HFF-Myc (cell line): ENCODE data around the gene SEMA4B.
A peak's percentile ranks its signal among the peaks of the same experiment; 100 is the strongest.

Source experiments
- DNase-seq: peaks from one replicate; pipeline ENCODE4 v3.0.0-alpha.2; 2011; ENCODE audit warnings: low read depth; ENCODE audit errors: extremely low read depth
- H3K4me3 ChIP-seq: replicated peaks from 2 replicates; pipeline ENCODE4 v1.5.1; 2011; ENCODE audit warnings: low read depth, mild to moderate bottlenecking, control low read depth, low read length
- CTCF ChIP-seq: IDR thresholded peaks from 2 replicates; pipeline ENCODE4 v1.5.1; 2012; ENCODE audit warnings: mild to moderate bottlenecking, low read depth, low read length, control low read depth; ENCODE audit errors: missing control alignments

Gene SEMA4B

DNA sequence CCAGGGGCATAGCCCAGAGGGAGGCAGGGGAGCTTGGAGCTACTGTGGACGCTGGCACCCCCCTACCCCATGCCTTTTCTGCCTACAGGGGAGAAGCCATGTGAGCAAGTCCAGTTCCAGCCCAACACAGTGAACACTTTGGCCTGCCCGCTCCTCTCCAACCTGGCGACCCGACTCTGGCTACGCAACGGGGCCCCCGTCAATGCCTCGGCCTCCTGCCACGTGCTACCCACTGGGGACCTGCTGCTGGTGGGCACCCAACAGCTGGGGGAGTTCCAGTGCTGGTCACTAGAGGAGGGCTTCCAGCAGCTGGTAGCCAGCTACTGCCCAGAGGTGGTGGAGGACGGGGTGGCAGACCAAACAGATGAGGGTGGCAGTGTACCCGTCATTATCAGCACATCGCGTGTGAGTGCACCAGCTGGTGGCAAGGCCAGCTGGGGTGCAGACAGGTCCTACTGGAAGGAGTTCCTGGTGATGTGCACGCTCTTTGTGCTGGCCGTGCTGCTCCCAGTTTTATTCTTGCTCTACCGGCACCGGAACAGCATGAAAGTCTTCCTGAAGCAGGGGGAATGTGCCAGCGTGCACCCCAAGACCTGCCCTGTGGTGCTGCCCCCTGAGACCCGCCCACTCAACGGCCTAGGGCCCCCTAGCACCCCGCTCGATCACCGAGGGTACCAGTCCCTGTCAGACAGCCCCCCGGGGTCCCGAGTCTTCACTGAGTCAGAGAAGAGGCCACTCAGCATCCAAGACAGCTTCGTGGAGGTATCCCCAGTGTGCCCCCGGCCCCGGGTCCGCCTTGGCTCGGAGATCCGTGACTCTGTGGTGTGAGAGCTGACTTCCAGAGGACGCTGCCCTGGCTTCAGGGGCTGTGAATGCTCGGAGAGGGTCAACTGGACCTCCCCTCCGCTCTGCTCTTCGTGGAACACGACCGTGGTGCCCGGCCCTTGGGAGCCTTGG lies 27.0 kb downstream of the SEMA4B start:
- H3K4me3 ChIP-seq, result no peak overlapping the region
- no peak for TF ChIP-seq CTCF
- no peak for DNase-seq

DNA sequence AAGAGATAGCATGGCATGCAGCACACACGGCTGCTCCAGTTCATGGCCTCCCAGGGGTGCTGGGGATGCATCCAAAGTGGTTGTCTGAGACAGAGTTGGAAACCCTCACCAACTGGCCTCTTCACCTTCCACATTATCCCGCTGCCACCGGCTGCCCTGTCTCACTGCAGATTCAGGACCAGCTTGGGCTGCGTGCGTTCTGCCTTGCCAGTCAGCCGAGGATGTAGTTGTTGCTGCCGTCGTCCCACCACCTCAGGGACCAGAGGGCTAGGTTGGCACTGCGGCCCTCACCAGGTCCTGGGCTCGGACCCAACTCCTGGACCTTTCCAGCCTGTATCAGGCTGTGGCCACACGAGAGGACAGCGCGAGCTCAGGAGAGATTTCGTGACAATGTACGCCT lies 27.8 kb downstream of the SEMA4B start:
- no peak for DNase-seq
- H3K4me3 ChIP-seq, result no peak overlapping the region
- TF ChIP-seq CTCF, result no peak

GRCh38 chr15:90230071-90230494 lies 29.0 kb downstream of the SEMA4B start:
- TF ChIP-seq CTCF, result no peak
- no peak for DNase-seq

GRCh38 chr15:90230610-90231009 lies 29.5 kb downstream of the SEMA4B start:
- DNase-seq, result no peak
- H3K4me3 ChIP-seq, result no peak overlapping the region
- no peak for TF ChIP-seq CTCF

More at GRCh38 chr15:90230071-90230494, 29.0 kb downstream of the SEMA4B start:
- H3K4me3 ChIP-seq, result no peak overlapping the region

- DNase-seq, result no peak
- no peak for TF ChIP-seq CTCF
- no peak overlapping the region for H3K4me3 ChIP-seq
Observed at GRCh38 chr15:90231028-90232017, 30.2 kb downstream of the SEMA4B start.

- no peak for DNase-seq
- TF ChIP-seq CTCF, result no peak
- H3K4me3 ChIP-seq, result peak overlapping the region; percentile 82
Observed at GRCh38 chr15:90232196-90232595, 31.1 kb downstream of the SEMA4B start.
